T-cell (primary cell): ENCODE data around the gene FKBP5. TPM values are rescaled to one million over a fixed set of nuclear protein-coding genes. Genes with fewer than 3 reads are reported as not detected.

Experiments used
- ATAC-seq, 4 experiments: fragments of 200-7000 bp in 3 of 4; fragments of 150-1000 bp in 1 of 4; cut with Tn5 transposase; replicated peaks in 1 of 4; 1 replicate in 3 of 4; 2 replicates in 1 of 4; pipeline ENCODE4 v1.10.0; 2021; ENCODE audit warnings: moderate library complexity in 3 of 4, mild to moderate bottlenecking in 2 of 4, moderate number of reproducible peaks in 1 of 4
- CTCF ChIA-PET, 2 donors: fragments of 300-600 bp; sonication (Branson Sonifier 250); formaldehyde crosslinking; loops; one replicate each; lab custom pipeline; 2022; ENCODE audit warnings: antibody characterized with exemption in 2 of 2; lab: Charles Lee
- POLR2A ChIA-PET, 2 donors: fragments of 300-600 bp; sonication (Branson Sonifier 250); formaldehyde crosslinking; loops; one replicate each; lab custom pipeline; 2022; ENCODE audit warnings: antibody characterized with exemption in 2 of 2; lab: Charles Lee
- DNase-seq, 35 experiments: peaks; one replicate each; pipeline versions ENCODE4 v3.0.0 to v3.0.0-alpha.2; 2013 to 2023
- H3K27ac ChIP-seq: one replicate; pipeline ENCODE4 v1.5.1; 2013; ENCODE audit warnings: low read length
- H3K27me3 ChIP-seq, 2 experiments: replicated peaks in 1 of 2; 1 replicate in 1 of 2; 2 replicates in 1 of 2; pipeline versions ENCODE4 v1.6.1 to v1.7.0; 2013; ENCODE audit warnings: low read length in 1 of 2, mixed read lengths in 1 of 2; ENCODE audit not compliant: control insufficient read depth in 2 of 2, insufficient read depth in 2 of 2; ENCODE audit errors: extremely low read depth in 1 of 2
- H3K36me3 ChIP-seq, 2 donors: 1 replicate in 1 of 2; 2 replicates in 1 of 2; pipeline versions ENCODE4 v1.6.1 to v1.7.0; 2013; ENCODE audit warnings: low read length in 1 of 2; ENCODE audit not compliant: control insufficient read depth in 2 of 2, insufficient read depth in 1 of 2; ENCODE audit errors: extremely low read depth in 1 of 2
- H3K4me1 ChIP-seq, 2 experiments: 1 replicate in 1 of 2; 2 replicates in 1 of 2; pipeline versions ENCODE4 v1.6.1 to v1.7.0; 2013; ENCODE audit warnings: low read length in 2 of 2, mixed read lengths in 1 of 2; ENCODE audit not compliant: insufficient read depth in 2 of 2, control insufficient read depth in 1 of 2; ENCODE audit errors: extremely low read depth in 1 of 2
- H3K4me3 ChIP-seq, 2 donors: 1 replicate in 1 of 2; 2 replicates in 1 of 2; pipeline versions ENCODE4 v1.5.1 to v1.7.0; 2013; ENCODE audit warnings: mild to moderate bottlenecking in 2 of 2, low read length in 1 of 2, moderate library complexity in 1 of 2; ENCODE audit not compliant: control insufficient read depth in 1 of 2; ENCODE audit errors: extremely low read depth in 1 of 2
- H3K9me3 ChIP-seq: 2 replicates; pipeline ENCODE4 v1.7.0; 2013
- H3K27ac Mint-ChIP-seq, 2 donors: one replicate each; pipeline ENCODE4 v1.8.0; 2020 to 2021; ENCODE audit warnings: mild to moderate bottlenecking in 2 of 2, mixed read lengths in 2 of 2
- H3K27me3 Mint-ChIP-seq, 2 donors: one replicate each; pipeline ENCODE4 v1.8.0; 2021 to 2022; ENCODE audit warnings: mixed read lengths in 2 of 2
- H3K36me3 Mint-ChIP-seq: one replicate; pipeline ENCODE4 v1.8.0; 2021; ENCODE audit warnings: mixed read lengths
- H3K4me1 Mint-ChIP-seq, 3 donors: one replicate each; pipeline ENCODE4 v1.8.0; 2020 to 2022; ENCODE audit warnings: mixed read lengths in 3 of 3, mild to moderate bottlenecking in 1 of 3
- H3K4me3 Mint-ChIP-seq, 3 donors: one replicate each; pipeline ENCODE4 v1.8.0; 2020 to 2022; ENCODE audit warnings: mild to moderate bottlenecking in 3 of 3, mixed read lengths in 3 of 3, moderate library complexity in 3 of 3
- H3K9me3 Mint-ChIP-seq, 3 donors: one replicate each; pipeline ENCODE4 v1.8.0; 2020 to 2022; ENCODE audit warnings: mixed read lengths in 3 of 3
- WGBS: methylation state at CpG from one replicate; pipeline ENCODE4 v1.1.5; 2013; ENCODE audit warnings: missing lambda C conversion rate; ENCODE audit not compliant: insufficient coverage; 5-methylcytosine and 5-hydroxymethylcytosine counted together
- total RNA-seq, 35 experiments: library from RNA in 6 of 35; stranded (reverse) in 6 of 35; fragments of 120-200 nt in 1 of 35; gene quantifications; one replicate each; pipeline versions ENCODE4 v1.2.1 to v1.2.4 and lab custom pipeline; 2013 to 2026

FKBP5 gene
- total RNA-seq, 5 donors from 2014 or later (not counting 1 experiment from before 2014, with no cell fraction given): 61.4 to 130 (median 63.9) TPM

DNA sequence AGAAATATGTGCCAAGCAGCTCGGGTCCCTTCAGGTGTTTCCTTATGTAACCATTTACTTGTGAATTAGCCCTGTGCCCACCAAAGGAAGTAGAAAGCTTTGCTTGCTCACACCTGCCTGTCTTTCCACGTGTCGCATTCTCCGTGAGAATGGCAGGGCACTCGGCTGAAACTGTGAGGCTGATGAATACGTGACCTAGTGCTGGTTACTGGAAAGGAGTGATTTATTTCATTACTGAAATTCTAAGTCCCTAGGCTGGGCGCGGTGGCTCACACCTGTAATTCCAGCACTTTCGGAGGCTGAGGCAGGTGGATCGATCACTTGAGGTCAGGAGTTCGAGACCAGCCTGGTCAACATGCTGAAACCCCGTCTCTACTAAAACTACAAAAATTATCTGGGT is 130.1 kb downstream of the FKBP5 start:
- no peak overlapping the region for H3K27ac Mint-ChIP-seq
- no peak overlapping the region for H3K4me3 Mint-ChIP-seq
- no peaks in the 10 kb centered on the region for H3K4me1 Mint-ChIP-seq
- Histone ChIP-seq H3K4me3 (no peak overlapping the region), H3K9me3 (no peaks in the 10 kb centered on the region), H3K27ac (no peak overlapping the region), H3K36me3 (no peaks in the 10 kb centered on the region), H3K4me1 (no peaks in the 10 kb centered on the region), H3K27me3 (peaks cover 0 to 3% of the 10 kb centered on the region in 2 experiments)
- ATAC-seq: no peak
- DNase-seq: no peak
- ChIA-PET CTCF (no interaction called here), POLR2A (no interaction called here)
- H3K36me3 Mint-ChIP-seq: no peaks in the 10 kb centered on the region
- WGBS: 94% methylated on average over 3 of the region's 12 CpGs
- H3K9me3 Mint-ChIP-seq: no peaks in the 10 kb centered on the region
- H3K27me3 Mint-ChIP-seq: peaks cover 2 to 4% of the 10 kb centered on the region in 2 donors

DNA sequence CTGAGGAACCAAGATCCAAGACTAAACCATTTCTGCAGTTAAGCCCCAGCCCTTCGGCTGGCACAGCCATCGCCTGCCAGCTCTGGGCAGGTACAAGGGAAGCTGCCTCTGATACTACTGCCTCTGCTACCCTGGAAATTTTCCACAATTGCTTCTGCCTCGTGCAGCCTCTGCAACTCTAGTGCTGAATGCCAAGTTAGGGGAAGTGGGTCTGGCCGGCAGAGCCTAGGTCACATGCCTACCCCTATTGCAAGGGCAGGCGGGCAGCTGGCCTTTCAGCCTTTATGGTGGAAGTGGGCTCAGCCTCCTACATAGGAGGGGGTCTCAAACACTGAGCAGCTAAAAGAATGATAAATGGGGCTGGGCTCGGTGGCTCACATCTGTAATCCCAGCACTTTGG is 131.5 kb downstream of the FKBP5 start:
- ATAC-seq (no peak), DNase-seq (no peak)
- 54% methylated on average over 3 of the region's 6 CpGs for WGBS
- Histone ChIP-seq H3K27ac (no peak overlapping the region), H3K27me3 (peaks cover 0 to 7% of the 10 kb centered on the region in 2 experiments), H3K4me3 (no peak overlapping the region), H3K4me1 (peaks cover 0 to 2% of the 10 kb centered on the region in 2 experiments), H3K36me3 (no peaks in the 10 kb centered on the region), H3K9me3 (no peaks in the 10 kb centered on the region)
- Mint-ChIP-seq H3K9me3 (no peaks in the 10 kb centered on the region), H3K4me3 (no peak overlapping the region), H3K4me1 (peaks cover 0 to 3% (median 0%) of the 10 kb centered on the region in 3 donors), H3K36me3 (no peaks in the 10 kb centered on the region), H3K27ac (no peak overlapping the region), H3K27me3 (peaks cover 0 to 2% of the 10 kb centered on the region in 2 donors)
- CTCF ChIA-PET: interaction anchor here in 1 of 2 donors (0.6 kb wide), 1 partner anchor 1642 kb away, joined by 4 read pairs; no protein-coding TSS in a partner anchor
- POLR2A ChIA-PET: no interaction called here

DNA sequence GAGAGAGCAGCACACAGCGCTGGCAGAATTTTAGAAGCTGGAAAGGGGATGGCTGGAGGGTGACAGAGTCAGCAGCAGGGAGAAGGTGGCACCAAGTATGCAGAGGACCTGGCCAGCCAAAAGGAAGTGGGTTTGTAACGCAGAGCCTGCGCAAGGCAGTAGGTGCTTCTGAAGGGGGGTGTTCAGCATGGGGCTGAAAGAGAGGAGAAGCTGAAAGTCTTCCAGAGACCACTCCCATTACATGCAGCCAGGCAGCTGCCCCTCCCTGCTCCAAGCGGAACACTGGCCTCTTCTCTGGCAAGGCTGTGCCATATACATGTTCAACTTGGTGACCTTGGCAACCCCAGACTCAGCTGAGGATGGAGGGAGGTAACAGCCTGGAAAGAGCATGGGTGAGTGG is 133.9 kb downstream of the FKBP5 start:
- CTCF ChIA-PET: no interaction called here
- peaks cover 4% of the 10 kb centered on the region for H3K36me3 Mint-ChIP-seq
- no peak overlapping the region for H3K4me3 Mint-ChIP-seq
- H3K9me3 Mint-ChIP-seq: peaks cover 4 to 7% (median 6%) of the 10 kb centered on the region in 3 donors
- H3K36me3 ChIP-seq: no peaks in the 10 kb centered on the region
- POLR2A ChIA-PET: no interaction called here
- peaks cover 2 to 7% (median 5%) of the 10 kb centered on the region in 3 donors for H3K4me1 Mint-ChIP-seq
- no peak overlapping the region for H3K4me3 ChIP-seq
- peaks cover 0 to 7% of the 10 kb centered on the region in 2 experiments for H3K27me3 ChIP-seq
- no peak overlapping the region for H3K27ac ChIP-seq
- 71% methylated on average over 1 of the region's 4 CpGs for WGBS
- no peaks in the 10 kb centered on the region for H3K9me3 ChIP-seq
- no peak for ATAC-seq
- peaks cover 0 to 2% of the 10 kb centered on the region in 2 experiments for H3K4me1 ChIP-seq
- peaks cover 0 to 2% of the 10 kb centered on the region in 2 donors for H3K27me3 Mint-ChIP-seq
- H3K27ac Mint-ChIP-seq: no peak overlapping the region
- no peak for DNase-seq

DNA sequence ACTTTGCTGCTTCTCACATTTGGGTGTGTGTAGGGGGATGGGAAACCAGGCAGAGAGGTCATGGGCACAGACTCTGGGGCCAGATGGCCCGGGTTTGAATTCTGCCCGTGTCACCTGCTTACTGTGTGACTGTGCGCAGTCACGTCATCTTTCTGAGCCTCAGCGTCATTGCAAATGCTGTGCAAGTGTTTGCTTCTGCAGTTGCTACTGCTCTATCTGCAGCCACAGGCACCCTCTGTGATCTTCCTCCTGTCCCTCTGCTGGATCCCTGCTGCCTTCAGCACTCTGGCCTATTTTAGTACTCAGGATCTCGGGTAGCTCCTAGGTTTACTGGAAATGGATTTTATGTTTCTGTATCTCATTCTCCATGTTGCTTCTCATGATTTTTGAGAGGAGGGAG is 135.4 kb downstream of the FKBP5 start:
- Mint-ChIP-seq H3K9me3 (peaks cover 4 to 8% (median 7%) of the 10 kb centered on the region in 3 donors), H3K4me1 (peaks cover 2 to 7% (median 5%) of the 10 kb centered on the region in 3 donors), H3K27me3 (peaks cover 0 to 2% of the 10 kb centered on the region in 2 donors), H3K36me3 (peaks cover 7% of the 10 kb centered on the region), H3K4me3 (no peak overlapping the region), H3K27ac (no peak overlapping the region)
- Histone ChIP-seq H3K27me3 (peaks cover 0 to 5% of the 10 kb centered on the region in 2 experiments), H3K36me3 (no peaks in the 10 kb centered on the region), H3K9me3 (no peaks in the 10 kb centered on the region), H3K4me3 (no peak overlapping the region), H3K4me1 (peaks cover 0 to 2% of the 10 kb centered on the region in 2 experiments), H3K27ac (no peak overlapping the region)
- CTCF ChIA-PET: interaction anchor here in 1 of 2 donors (0.5 kb wide), 1 partner anchor 213 kb away, joined by 10 read pairs; no protein-coding TSS in a partner anchor
- WGBS: 95% methylated on average over 5 of the region's 6 CpGs
- ATAC-seq (no peak), DNase-seq (no peak)
- POLR2A ChIA-PET: no interaction called here

DNA sequence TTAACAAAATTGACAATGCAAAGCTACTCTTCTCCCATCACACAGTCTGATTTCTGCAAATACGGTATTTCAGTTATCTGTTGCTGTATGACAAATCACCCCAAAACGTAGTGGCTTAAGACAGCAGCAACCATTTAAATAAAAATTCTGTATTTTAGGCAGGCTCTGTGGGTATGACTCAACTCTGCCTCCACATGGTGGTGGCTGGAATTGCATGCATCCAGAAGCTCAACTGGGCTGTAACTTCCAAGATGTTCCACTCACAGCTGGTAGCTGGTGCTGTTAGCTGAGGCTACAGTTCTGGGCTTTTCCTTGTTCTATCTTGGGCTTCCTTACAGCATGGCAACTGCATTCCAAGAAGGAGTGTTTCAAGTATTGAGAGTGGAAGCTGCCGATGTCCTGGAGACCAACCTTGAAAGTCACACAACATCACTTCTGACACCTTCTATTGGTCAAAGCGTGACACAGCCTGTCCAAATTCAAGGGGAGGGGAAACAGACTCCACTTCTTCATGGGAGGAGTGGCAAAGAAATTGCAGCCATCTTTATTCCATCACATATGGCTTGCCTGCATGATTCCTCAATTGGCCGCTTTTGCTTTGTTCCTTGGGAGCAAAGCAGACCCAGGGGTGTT is 136.3 kb downstream of the FKBP5 start:
- Histone ChIP-seq H3K27me3 (peaks cover 0 to 5% of the 10 kb centered on the region in 2 experiments), H3K9me3 (no peaks in the 10 kb centered on the region), H3K4me3 (no peak overlapping the region), H3K4me1 (peaks cover 0 to 2% of the 10 kb centered on the region in 2 experiments), H3K27ac (no peak overlapping the region), H3K36me3 (no peaks in the 10 kb centered on the region)
- CTCF ChIA-PET: interaction anchor here (0.6 to 1.3 kb wide), 15 partner anchors 11 to 476 kb away, joined by 3 to 9 read pairs (median 4); partner anchors contain the start of genes FANCE (in 1 of the 2) and PPARD (in 1 of the 2)
- Mint-ChIP-seq H3K27ac (no peak overlapping the region), H3K9me3 (peaks cover 4 to 8% (median 7%) of the 10 kb centered on the region in 3 donors), H3K36me3 (peaks cover 7% of the 10 kb centered on the region), H3K27me3 (peaks cover 0 to 2% of the 10 kb centered on the region in 2 donors), H3K4me1 (peaks cover 2 to 7% (median 5%) of the 10 kb centered on the region in 3 donors), H3K4me3 (no peak overlapping the region)
- DNase-seq: peak in 34 of 35 experiments; percentile 18 to 81 (median 52)
- ATAC-seq: peak; percentile 24 to 64 (median 45)
- POLR2A ChIA-PET: no interaction called here
- no CpG with 5 or more reads among the region's 5 CpGs for WGBS

DNA sequence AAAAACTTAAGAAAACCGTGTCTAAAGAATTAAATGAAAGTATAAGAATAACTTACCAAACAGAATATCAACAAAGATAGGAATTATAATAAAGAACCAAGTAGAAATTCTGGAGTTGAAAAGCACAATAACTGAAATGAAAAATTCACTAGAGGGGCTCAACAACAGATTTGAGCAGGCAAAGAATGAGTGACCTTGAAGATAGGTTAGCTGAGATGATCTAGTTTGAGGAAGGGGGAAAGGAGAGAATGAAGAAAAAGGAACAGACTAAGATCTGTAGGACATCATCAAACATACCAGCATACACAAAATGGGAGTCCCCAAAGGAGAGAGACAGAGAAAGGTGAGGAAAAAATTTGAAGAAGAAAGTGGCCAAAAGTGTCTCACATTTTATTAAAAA is 138.3 kb downstream of the FKBP5 start:
- Histone ChIP-seq H3K27ac (no peak overlapping the region), H3K9me3 (no peaks in the 10 kb centered on the region), H3K4me1 (peaks cover 0 to 2% of the 10 kb centered on the region in 2 experiments), H3K36me3 (no peaks in the 10 kb centered on the region), H3K4me3 (no peak overlapping the region), H3K27me3 (peaks cover 0 to 7% of the 10 kb centered on the region in 2 experiments)
- CTCF ChIA-PET: interaction anchor here in 1 of 2 donors (0.7 kb wide), 1 partner anchor 138 kb away, joined by 3 read pairs; no protein-coding TSS in a partner anchor
- ATAC-seq (no peak), DNase-seq (no peak)
- peaks cover 4 to 8% (median 7%) of the 10 kb centered on the region in 3 donors for H3K9me3 Mint-ChIP-seq
- H3K4me3 Mint-ChIP-seq: no peak overlapping the region
- H3K36me3 Mint-ChIP-seq: peaks cover 7% of the 10 kb centered on the region
- WGBS: no CpG with 5 or more reads among the region's 1 CpG
- no peak overlapping the region for H3K27ac Mint-ChIP-seq
- peaks cover 0 to 2% of the 10 kb centered on the region in 2 donors for H3K27me3 Mint-ChIP-seq
- peaks cover 2 to 7% (median 5%) of the 10 kb centered on the region in 3 donors for H3K4me1 Mint-ChIP-seq
- POLR2A ChIA-PET: no interaction called here
